Endothelial cell of umbilical vein (primary cell): Measurements from ENCODE around the gene UCP3.

Source experiments
- CTCF ChIP-seq, 2 donors: IDR thresholded peaks; 1 replicate in 1 of 2; 2 replicates in 1 of 2; pipeline ENCODE4 v1.5.1; 2011; ENCODE audit warnings: low read length in 2 of 2, mild to moderate bottlenecking in 2 of 2, moderate library complexity in 2 of 2, control low read depth in 1 of 2, inconsistent platforms in 1 of 2, low read depth in 1 of 2; ENCODE audit not compliant: insufficient read depth in 1 of 2; ENCODE audit errors: extremely low read depth in 1 of 2
- EZH2 ChIP-seq: IDR thresholded peaks from 2 replicates; pipeline ENCODE4 v1.6.1; 2012; ENCODE audit warnings: borderline replicate concordance, low read depth, mild to moderate bottlenecking, moderate library complexity, low read length, inconsistent platforms; ENCODE audit not compliant: severe bottlenecking
- MAX ChIP-seq: IDR thresholded peaks from 2 replicates; pipeline ENCODE4 v1.6.1; 2011; ENCODE audit not compliant: insufficient read depth, insufficient read length
- MYC ChIP-seq: IDR thresholded peaks from one replicate; pipeline ENCODE4 v1.6.1; 2011; ENCODE audit warnings: mild to moderate bottlenecking, low read depth, low read length
- POLR2A ChIP-seq: IDR thresholded peaks from 2 replicates; pipeline ENCODE4 v1.6.1; 2012; ENCODE audit warnings: low read depth, mild to moderate bottlenecking, control low read depth, low read length
- POLR2AphosphoS5 ChIP-seq: IDR thresholded peaks from 2 replicates; pipeline ENCODE4 v1.6.1; 2012; ENCODE audit warnings: low read depth, mild to moderate bottlenecking, control low read depth, low read length, moderate library complexity; ENCODE audit not compliant: insufficient read depth

- TF ChIP-seq POLR2A, result no peak
- no peak for TF ChIP-seq MYC
- no peak for TF ChIP-seq MAX
- TF ChIP-seq CTCF (IDR thresholded peaks at IDR 0.05; ENCODE audit: extremely low read depth in 1 of 2, insufficient read depth in 1 of 2, low read depth in 1 of 2, low read length in 2 of 2), result no peak
- no peak for TF ChIP-seq EZH2
- no peak for TF ChIP-seq POLR2AphosphoS5
These were observed 2.6 kb upstream of the UCP3 start for GRCh38 chr11:74011360-74012073.
